ENCODE data around the gene MAPKAPK3. TPM values are rescaled to one million over a fixed set of nuclear protein-coding genes. Genes with fewer than 3 reads are reported as not detected.

MAPKAPK3 gene
- total and polyA plus RNA-seq, 2 of the 8 experiments (the other 6 are each of a cell fraction or from before 2014, with no cell fraction given) = 65.4 to 99.8 TPM

DNA sequence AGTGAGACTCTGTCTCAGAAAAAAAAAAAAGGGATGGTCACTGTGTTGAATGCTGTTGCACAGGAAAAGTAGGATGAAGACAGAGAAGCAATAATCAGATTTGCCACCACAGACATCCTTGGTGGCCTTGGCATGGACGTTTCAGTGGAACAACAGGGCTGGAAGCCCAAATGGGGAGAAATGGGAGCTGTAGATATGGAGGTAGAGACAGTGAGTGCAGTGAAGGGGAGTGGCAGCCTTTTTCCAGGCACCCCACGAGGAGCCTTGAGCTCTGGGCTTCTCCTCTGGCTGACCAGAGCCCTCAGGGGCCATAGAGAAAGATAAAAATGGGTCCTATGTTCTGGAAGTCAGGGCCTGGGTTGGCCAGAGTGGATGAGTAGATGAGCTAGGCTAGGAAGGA lies 45.5 kb downstream of the MAPKAPK3 start:
- DNase-seq (ENCODE audit: low read depth in 1 of 2, low spot score in 2 of 2) (no peak), FAIRE-seq (no peak)
- H4K91ac ChIP-seq (replicated peaks; ENCODE audit: insufficient read length, low read length) = no peak overlapping the region
- H2BK20ac ChIP-seq (ENCODE audit: low read length) = no peak overlapping the region
- no peak overlapping the region for H2BK12ac ChIP-seq (ENCODE audit: low read depth, low read length)
- no peak overlapping the region for H2BK5ac ChIP-seq (ENCODE audit: low read depth, low read length)
- H2BK15ac ChIP-seq (ENCODE audit: low read length) = no peak overlapping the region
- H2AFZ ChIP-seq (ENCODE audit: low read length) = no peak overlapping the region
- H3K79me2 ChIP-seq (ENCODE audit: control insufficient read depth in 1 of 2, insufficient read depth in 2 of 2, low read length in 2 of 2) = no peaks in the 10 kb centered on the region
- POLR2A ChIA-PET (ENCODE audit: partially characterized antibody) = interaction anchor here (0.7 to 1.6 kb wide), 2 partner anchors 9 kb away, joined by 3 to 6 read pairs; no protein-coding TSS in a partner anchor
- H3K4me3 ChIP-seq (ENCODE audit: extremely low read depth in 1 of 4, insufficient read depth in 2 of 4, low read depth in 3 of 4, low read length in 4 of 4) = no peak overlapping the region
- H4K5ac ChIP-seq (ENCODE audit: insufficient read length, low read depth, low read length) = no peak overlapping the region
- no peaks in the 10 kb centered on the region for H3K9me3 ChIP-seq (ENCODE audit: insufficient read depth in 2 of 2, low read depth in 1 of 2, low read length in 1 of 2)
- 65% methylated on average over 2 of the region's 2 CpGs; no CpG with 5 or more reads in 1 of the 2 experiments for WGBS, 2 experiments (ENCODE audit: extremely low coverage in 1 of 2, insufficient coverage in 1 of 2, insufficient read length in 1 of 2, insufficient replicate concordance in 2 of 2, low coverage in 1 of 2, low lambda C conversion rate in 2 of 2, missing lambda C conversion rate in 1 of 2)
- no peak overlapping the region for H3K4me2 ChIP-seq (ENCODE audit: insufficient read depth in 1 of 2, low read depth in 2 of 2, low read length in 2 of 2)
- no peak overlapping the region for H2BK120ac ChIP-seq (replicated peaks; ENCODE audit: low read depth, low read length)
- H3K23me2 ChIP-seq (ENCODE audit: low read depth, low read length) = no peaks in the 10 kb centered on the region
- no peak overlapping the region for H3K9ac ChIP-seq (replicated peaks in 1 of 4; ENCODE audit: extremely low read depth in 1 of 4, low read depth in 3 of 4, low read length in 3 of 4)
- CTCF ChIA-PET (ENCODE audit: partially characterized antibody) = interaction anchor here (0.6 to 63.8 kb wide), 6 partner anchors 10 to 428 kb away, joined by 3 to 1262 read pairs (median 4); partner anchors contain the start of genes CISH, DOCK3 and MAPKAPK3
- no peak overlapping the region for H3K14ac ChIP-seq (ENCODE audit: insufficient read length)
- no peak overlapping the region for H3K56ac ChIP-seq (replicated peaks; ENCODE audit: insufficient read length, low read depth, low read length)
- H3K27ac ChIP-seq (ENCODE audit: low read depth, low read length) = no peak overlapping the region
- H3K27me3 ChIP-seq (replicated peaks in 1 of 4; ENCODE audit: control insufficient read depth in 3 of 4, extremely low read depth in 1 of 4, insufficient read depth in 3 of 4, low read length in 3 of 4) = no peaks in the 10 kb centered on the region; a peak in 1 of 7 replicates
- H4K20me1 ChIP-seq (replicated peaks in 1 of 2; ENCODE audit: control insufficient read depth in 1 of 2, insufficient read depth in 2 of 2, low read length in 2 of 2) = peaks cover 0 to 2% of the 10 kb centered on the region in 2 experiments
- H4K8ac ChIP-seq (ENCODE audit: extremely low read depth, insufficient read depth, low read length) = no peak overlapping the region
- peaks cover 0 to 3% (median 0%) of the 10 kb centered on the region in 4 experiments; a peak in 1 of 7 replicates for H3K4me1 ChIP-seq (replicated peaks in 1 of 4; ENCODE audit: control insufficient read depth in 3 of 4, insufficient read depth in 4 of 4, low read length in 3 of 4)
- no peak overlapping the region for H3K18ac ChIP-seq (ENCODE audit: extremely low read depth, low read length)
- no peak overlapping the region for H2AK5ac ChIP-seq (ENCODE audit: low read depth, low read length)
- no peak overlapping the region for H3K4ac ChIP-seq (replicated peaks; ENCODE audit: insufficient read length, low read depth, low read length)
- no peaks in the 10 kb centered on the region for H3K36me3 ChIP-seq (ENCODE audit: control insufficient read depth in 2 of 4, insufficient read depth in 4 of 4, low read length in 3 of 4)
- H3K79me1 ChIP-seq (ENCODE audit: low read depth, low read length) = no peaks in the 10 kb centered on the region
- H3K23ac ChIP-seq (ENCODE audit: insufficient read length) = no peak overlapping the region
- TF ChIP-seq KDM4A (IDR thresholded peaks at IDR 0.05; ENCODE audit: low read depth, low read length, severe bottlenecking) = no peak
- TF ChIP-seq TBP (IDR thresholded peaks at IDR 0.05; ENCODE audit: low read depth, low read length) = no peak
- TF ChIP-seq KDM5A (IDR thresholded peaks at IDR 0.05; ENCODE audit: low read length) = no peak
- TF ChIP-seq, protein P1, sequence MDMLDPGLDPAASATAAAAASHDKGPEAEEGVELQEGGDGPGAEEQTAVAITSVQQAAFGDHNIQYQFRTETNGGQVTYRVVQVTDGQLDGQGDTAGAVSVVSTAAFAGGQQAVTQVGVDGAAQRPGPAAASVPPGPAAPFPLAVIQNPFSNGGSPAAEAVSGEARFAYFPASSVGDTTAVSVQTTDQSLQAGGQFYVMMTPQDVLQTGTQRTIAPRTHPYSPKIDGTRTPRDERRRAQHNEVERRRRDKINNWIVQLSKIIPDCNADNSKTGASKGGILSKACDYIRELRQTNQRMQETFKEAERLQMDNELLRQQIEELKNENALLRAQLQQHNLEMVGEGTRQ (IDR thresholded peaks at IDR 0.05; ENCODE audit: low read length) = no peak
- TF ChIP-seq, protein P2, sequence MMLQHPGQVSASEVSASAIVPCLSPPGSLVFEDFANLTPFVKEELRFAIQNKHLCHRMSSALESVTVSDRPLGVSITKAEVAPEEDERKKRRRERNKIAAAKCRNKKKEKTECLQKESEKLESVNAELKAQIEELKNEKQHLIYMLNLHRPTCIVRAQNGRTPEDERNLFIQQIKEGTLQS (IDR thresholded peaks at IDR 0.05; ENCODE audit: insufficient read depth, low read depth, low read length) = no peak
- TF ChIP-seq CTBP2 (IDR thresholded peaks at IDR 0.05; ENCODE audit: borderline replicate concordance, insufficient read depth, insufficient read length, low read length) = no peak
- no peak for TF ChIP-seq ZNF274 (IDR thresholded peaks at IDR 0.05; ENCODE audit: borderline replicate concordance, extremely low read depth, low read length)
- no peak for TF ChIP-seq SRF (IDR thresholded peaks at IDR 0.05; ENCODE audit: low read depth, low read length)
- TF ChIP-seq GABPA (IDR thresholded peaks at IDR 0.05; ENCODE audit: borderline replicate concordance, insufficient read depth, low read length) = no peak
- no peak for TF ChIP-seq RNF2 (IDR thresholded peaks at IDR 0.05; ENCODE audit: borderline replicate concordance, low read depth, low read length, missing control alignments, poor library complexity, severe bottlenecking)
- no peak for TF ChIP-seq NANOG (IDR thresholded peaks at IDR 0.05; ENCODE audit: insufficient read depth, low read depth, low read length, poor library complexity, severe bottlenecking)
